PC-9 (cell line): Measurements from ENCODE around the gene CYB5B. TPM values are rescaled to one million over a fixed set of nuclear protein-coding genes. Genes with fewer than 3 reads are reported as not detected.

Source experiments
- BruUV-seq: library from RNA; stranded (reverse); fragments of 400-500 nt; replicated peaks from 2 replicates; lab custom pipeline; 2021; lab: Mats Ljungman, UMichigan
- CTCF ChIA-PET: fragments of 300-600 bp; sonication (Branson Sonifier 250); formaldehyde crosslinking; loops from one replicate; lab custom pipeline; 2022; ENCODE audit warnings: antibody characterized with exemption; lab: Charles Lee
- POLR2A ChIA-PET: fragments of 300-600 bp; sonication (Branson Sonifier 250); formaldehyde crosslinking; loops from one replicate; lab custom pipeline; 2022; ENCODE audit warnings: antibody characterized with exemption; ENCODE audit not compliant: unreplicated experiment; lab: Charles Lee
- DNase-seq, 2 experiments: peaks; one replicate each; pipeline versions ENCODE4 v3.0.0 to v3.0.0-alpha.2; 2015 to 2022; ENCODE audit warnings: mixed read lengths in 1 of 2
- H2AFZ ChIP-seq: fragments of 200-600 bp; sonication (generic); 2 replicates; pipeline ENCODE4 v1.8.1; 2017; ENCODE audit warnings: antibody characterized with exemption
- H3F3A ChIP-seq: fragments of 200-600 bp; sonication (generic); 2 replicates; pipeline ENCODE4 v1.8.1; 2017; ENCODE audit warnings: antibody characterized with exemption, mild to moderate bottlenecking, low read depth; ENCODE audit not compliant: insufficient read depth
- H3K27ac ChIP-seq: fragments of 200-600 bp; sonication (generic); 2 replicates; pipeline ENCODE4 v1.6.1; 2016; ENCODE audit warnings: mixed run types
- H3K27me3 ChIP-seq: fragments of 200-600 bp; sonication (generic); 2 replicates; pipeline ENCODE4 v1.6.1; 2016; ENCODE audit warnings: low read depth, mixed run types; ENCODE audit not compliant: insufficient read depth
- H3K36me3 ChIP-seq: fragments of 200-600 bp; sonication (generic); 2 replicates; pipeline ENCODE4 v1.6.1; 2016; ENCODE audit warnings: low read depth, mixed run types
- H3K4me1 ChIP-seq: fragments of 200-600 bp; sonication (generic); replicated peaks from 2 replicates; pipeline ENCODE4 v1.6.1; 2016; ENCODE audit warnings: mixed run types; ENCODE audit not compliant: insufficient read depth
- H3K4me2 ChIP-seq: fragments of 200-600 bp; sonication (generic); 2 replicates; pipeline ENCODE4 v1.6.1; 2017; ENCODE audit warnings: mixed run types
- H3K4me3 ChIP-seq: fragments of 200-600 bp; sonication (generic); 2 replicates; pipeline ENCODE4 v1.6.1; 2016; ENCODE audit warnings: mixed run types
- H3K79me2 ChIP-seq: fragments of 200-600 bp; sonication (generic); 2 replicates; pipeline ENCODE4 v1.6.1; 2017; ENCODE audit warnings: low read depth, mixed run types
- H3K9me2 ChIP-seq: fragments of 200-600 bp; sonication (generic); 2 replicates; pipeline ENCODE4 v1.8.1; 2017; ENCODE audit warnings: mild to moderate bottlenecking; ENCODE audit not compliant: insufficient read depth
- H3K9me3 ChIP-seq: fragments of 200-600 bp; sonication (generic); 2 replicates; pipeline ENCODE4 v1.8.1; 2016; ENCODE audit warnings: low read depth; ENCODE audit not compliant: insufficient read depth
- H4K20me1 ChIP-seq: fragments of 200-600 bp; sonication (generic); 2 replicates; pipeline ENCODE4 v1.8.1; 2017; ENCODE audit not compliant: insufficient read depth
- EZH2 ChIP-seq: fragments of 200-600 bp; sonication (generic); IDR thresholded peaks from 2 replicates; pipeline ENCODE4 v1.8.0; 2017; ENCODE audit warnings: antibody characterized with exemption, low read depth
- intact Hi-C: fragments of 100-400 bp; cut with micrococcal nuclease; formaldehyde crosslinking; loops from one replicate; pipeline ENCODE4 v1.10.0; 2022; ENCODE audit not compliant: unreplicated experiment
- total RNA-seq: library from RNA; stranded (reverse); gene quantifications from 2 replicates; pipeline ENCODE4 v1.2.3, GENCODE V29; 2021
- TF ChIP-seq, protein P1 (sequence below): fragments of 200-600 bp; sonication (generic); conservative IDR thresholded peaks from 2 replicates; pipeline ENCODE4 v1.6.1; 2017; ENCODE audit warnings: mixed run types, antibody characterized with exemption, mild to moderate bottlenecking, moderate library complexity

The CYB5B gene
- total RNA-seq, 1 experiment from 2014 or later = 29.3 TPM

DNA sequence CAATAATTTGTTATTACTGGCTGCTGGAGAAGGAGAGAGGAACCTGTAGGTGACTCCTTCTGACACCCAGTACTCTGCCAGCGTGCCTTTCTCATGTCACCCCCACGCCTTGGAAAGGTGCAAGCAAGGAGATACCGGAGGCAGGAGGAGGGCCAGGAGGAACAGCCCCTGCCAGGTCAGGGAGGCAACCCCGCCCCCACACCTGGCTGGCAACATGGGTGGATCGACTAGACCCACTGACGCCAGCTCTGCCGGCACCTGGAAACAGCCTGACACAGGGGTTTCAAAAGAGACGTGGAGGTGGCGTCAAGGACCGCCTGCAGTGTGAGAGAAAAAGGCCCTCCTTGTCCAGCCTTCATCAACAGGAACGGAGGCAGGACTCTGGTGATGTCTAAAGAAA, 62.3 kb downstream of the CYB5B start:
- ChIA-PET POLR2A (no interaction called here), CTCF (no interaction called here)
- Histone ChIP-seq H3K27ac (no peak overlapping the region), H3K4me1 (no peaks in the 10 kb centered on the region), H2AFZ (no peak overlapping the region), H3K9me3 (no peaks in the 10 kb centered on the region), H3K9me2 (no peaks in the 10 kb centered on the region), H3K27me3 (no peaks in the 10 kb centered on the region), H3K4me3 (no peak overlapping the region; the same call in 1 of the 2 replicates), H3F3A (peaks cover 47% of the 10 kb centered on the region), H3K4me2 (peak overlapping the region; percentile 40), H4K20me1 (no peaks in the 10 kb centered on the region), H3K36me3 (peaks cover 6% of the 10 kb centered on the region; the same call in 1 of the 2 replicates), H3K79me2 (peaks cover 6% of the 10 kb centered on the region)
- no peak for TF ChIP-seq EZH2
- TF ChIP-seq, protein P1, sequence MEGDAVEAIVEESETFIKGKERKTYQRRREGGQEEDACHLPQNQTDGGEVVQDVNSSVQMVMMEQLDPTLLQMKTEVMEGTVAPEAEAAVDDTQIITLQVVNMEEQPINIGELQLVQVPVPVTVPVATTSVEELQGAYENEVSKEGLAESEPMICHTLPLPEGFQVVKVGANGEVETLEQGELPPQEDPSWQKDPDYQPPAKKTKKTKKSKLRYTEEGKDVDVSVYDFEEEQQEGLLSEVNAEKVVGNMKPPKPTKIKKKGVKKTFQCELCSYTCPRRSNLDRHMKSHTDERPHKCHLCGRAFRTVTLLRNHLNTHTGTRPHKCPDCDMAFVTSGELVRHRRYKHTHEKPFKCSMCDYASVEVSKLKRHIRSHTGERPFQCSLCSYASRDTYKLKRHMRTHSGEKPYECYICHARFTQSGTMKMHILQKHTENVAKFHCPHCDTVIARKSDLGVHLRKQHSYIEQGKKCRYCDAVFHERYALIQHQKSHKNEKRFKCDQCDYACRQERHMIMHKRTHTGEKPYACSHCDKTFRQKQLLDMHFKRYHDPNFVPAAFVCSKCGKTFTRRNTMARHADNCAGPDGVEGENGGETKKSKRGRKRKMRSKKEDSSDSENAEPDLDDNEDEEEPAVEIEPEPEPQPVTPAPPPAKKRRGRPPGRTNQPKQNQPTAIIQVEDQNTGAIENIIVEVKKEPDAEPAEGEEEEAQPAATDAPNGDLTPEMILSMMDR = no peak
- intact Hi-C loops = no loop called here
- no TSS peak for BruUV-seq
- DNase-seq = no peak

DNA sequence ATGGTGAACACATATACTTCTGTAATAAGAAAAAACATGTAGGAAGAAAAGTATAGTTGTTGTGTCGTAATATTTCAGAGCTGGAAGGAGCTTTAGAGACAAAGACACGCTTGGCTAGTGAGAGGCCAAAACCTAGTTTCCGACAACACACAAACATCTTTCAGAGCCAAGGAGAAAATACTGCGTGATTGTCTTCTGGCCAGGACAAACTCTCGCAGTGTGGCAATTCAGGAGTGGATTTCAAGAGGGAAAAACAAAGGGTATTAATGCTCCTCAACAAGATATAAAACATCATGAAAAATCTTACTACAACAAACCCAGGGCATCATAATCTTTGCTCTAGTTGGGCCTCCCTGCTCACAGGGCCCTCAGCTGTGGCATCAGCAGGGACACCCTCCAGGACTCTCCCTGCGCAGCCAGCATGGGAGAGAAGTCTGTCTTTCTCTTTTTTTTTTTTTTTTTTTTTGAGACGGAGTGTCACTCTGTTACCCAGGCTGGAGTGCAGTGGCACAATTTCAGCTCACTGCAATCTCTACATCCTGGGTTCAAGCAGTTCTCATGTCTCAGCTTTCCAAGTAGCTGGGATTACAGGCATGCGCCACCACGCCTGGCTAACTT, 66.4 kb downstream of the CYB5B start:
- no TSS peak for BruUV-seq
- Histone ChIP-seq H4K20me1 (no peaks in the 10 kb centered on the region), H3K36me3 (peaks cover 5% of the 10 kb centered on the region; the same call in 1 of the 2 replicates), H3F3A (peaks cover 62% of the 10 kb centered on the region), H2AFZ (no peak overlapping the region), H3K9me2 (no peaks in the 10 kb centered on the region), H3K4me3 (no peak overlapping the region), H3K79me2 (peaks cover 6% of the 10 kb centered on the region; the same call in 1 of the 2 replicates), H3K9me3 (no peaks in the 10 kb centered on the region), H3K27ac (no peak overlapping the region), H3K4me1 (no peaks in the 10 kb centered on the region), H3K27me3 (no peaks in the 10 kb centered on the region), H3K4me2 (no peak overlapping the region)
- ChIA-PET CTCF (no interaction called here), POLR2A (no interaction called here)
- TF ChIP-seq, protein P1 = no peak
- TF ChIP-seq EZH2 = no peak
- intact Hi-C loops = no loop called here
- no peak for DNase-seq

DNA sequence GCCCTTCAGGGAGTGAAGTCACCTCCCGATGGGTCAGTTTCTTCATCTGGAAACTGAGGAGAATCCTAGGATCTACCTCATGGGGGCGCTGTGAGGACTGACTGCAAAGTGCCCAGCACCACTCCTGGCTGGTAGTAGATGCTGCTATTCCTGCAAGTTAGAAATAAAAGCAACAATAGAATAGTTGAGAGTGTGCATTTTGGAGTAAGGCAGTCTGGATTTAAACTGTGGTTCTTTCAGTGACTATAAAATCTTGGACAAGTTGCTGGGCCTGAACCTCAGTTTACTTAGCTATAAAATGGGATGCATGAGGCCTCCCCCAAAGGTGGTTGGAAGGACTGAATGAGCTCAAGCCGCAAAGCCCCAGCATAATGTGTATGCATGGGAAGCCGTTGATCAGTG, 70.6 kb downstream of the CYB5B start:
- Histone ChIP-seq H3K9me2 (no peaks in the 10 kb centered on the region), H3K9me3 (no peaks in the 10 kb centered on the region), H3F3A (peaks cover 42% of the 10 kb centered on the region), H2AFZ (no peak overlapping the region), H3K27me3 (no peaks in the 10 kb centered on the region), H3K4me1 (no peaks in the 10 kb centered on the region), H4K20me1 (no peaks in the 10 kb centered on the region), H3K27ac (no peak overlapping the region), H3K79me2 (no peaks in the 10 kb centered on the region), H3K4me2 (no peak overlapping the region), H3K4me3 (no peak overlapping the region), H3K36me3 (peaks cover 5% of the 10 kb centered on the region; the same call in 1 of the 2 replicates)
- intact Hi-C loops = no loop called here
- no peak for DNase-seq
- no TSS peak for BruUV-seq
- TF ChIP-seq, protein P1 = peak; percentile 55
- no peak for TF ChIP-seq EZH2
- POLR2A ChIA-PET = no interaction called here
- CTCF ChIA-PET = interaction anchor here (1.2 kb wide), 1 partner anchor 18 kb away, joined by 3 read pairs; no protein-coding TSS in a partner anchor
